SK-N-SH treated with all-trans-retinoic acid at 6 μM for 48 hours (cell line): ENCODE data around the gene TTC33.

Source experiments
- ATAC-seq: fragments of 200-7000 bp; cut with Tn5 transposase; 3 replicates; pipeline ENCODE4 v1.9.1; 2020; ENCODE audit warnings: mild to moderate bottlenecking, moderate library complexity
- ARNTL ChIP-seq: fragments of 450-650 bp; formaldehyde crosslinking; IDR thresholded peaks from 2 replicates; pipeline ENCODE4 v1.5.0; 2020; ENCODE audit warnings: low read depth, mild to moderate bottlenecking, moderate library complexity, borderline replicate concordance
- CREB5 ChIP-seq: fragments of 250-450 bp; sonication (Bioruptor Pico); IDR thresholded peaks from 2 replicates; pipeline ENCODE4 v1.5.1; 2020; ENCODE audit warnings: low read depth, mild to moderate bottlenecking, moderate library complexity
- CSDC2 ChIP-seq: fragments of 250-450 bp; sonication (Bioruptor Pico); IDR thresholded peaks from 2 replicates; pipeline ENCODE4 v1.5.0; 2020; ENCODE audit warnings: mild to moderate bottlenecking, moderate library complexity
- ESRRG ChIP-seq: fragments of 250-450 bp; sonication (Bioruptor Pico); IDR thresholded peaks from 2 replicates; pipeline ENCODE4 v1.6.1; 2021; ENCODE audit warnings: mild to moderate bottlenecking
- ISL1 ChIP-seq: fragments of 250-450 bp; sonication (Bioruptor Pico); IDR thresholded peaks from 2 replicates; pipeline ENCODE4 v2.1.2; 2022; ENCODE audit warnings: mild to moderate bottlenecking, moderate library complexity
- OSR1 ChIP-seq: fragments of 250-450 bp; sonication (Bioruptor Pico); IDR thresholded peaks from 2 replicates; pipeline ENCODE4 v1.8.0; 2022; ENCODE audit warnings: moderate library complexity, mild to moderate bottlenecking, inconsistent platforms
- PATZ1 ChIP-seq: fragments of 250-450 bp; sonication (Bioruptor Pico); IDR thresholded peaks from 2 replicates; pipeline ENCODE4 v1.8.0; 2020; ENCODE audit warnings: mild to moderate bottlenecking, moderate library complexity, borderline replicate concordance
- POU6F1 ChIP-seq: fragments of 250-450 bp; sonication (Bioruptor Pico); IDR thresholded peaks from 2 replicates; pipeline ENCODE4 v1.8.0; 2021; ENCODE audit warnings: low read depth, mild to moderate bottlenecking, moderate library complexity, borderline replicate concordance
- PPARA ChIP-seq: fragments of 250-450 bp; sonication (Bioruptor Pico); IDR thresholded peaks from 2 replicates; pipeline ENCODE4 v1.5.0; 2020; ENCODE audit warnings: mild to moderate bottlenecking, borderline replicate concordance
- RARB ChIP-seq: fragments of 250-450 bp; sonication (Bioruptor Pico); IDR thresholded peaks from 2 replicates; pipeline ENCODE4 v1.8.0; 2021; ENCODE audit warnings: mild to moderate bottlenecking, moderate library complexity
- SNAI2 ChIP-seq: fragments of 250-450 bp; sonication (Bioruptor Pico); IDR thresholded peaks from 2 replicates; pipeline ENCODE4 v1.5.0; 2020; ENCODE audit warnings: mild to moderate bottlenecking, moderate library complexity
- TSHZ2 ChIP-seq: fragments of 250-450 bp; sonication (Bioruptor Pico); IDR thresholded peaks from 2 replicates; pipeline ENCODE4 v1.5.0; 2020; ENCODE audit warnings: mild to moderate bottlenecking, moderate library complexity
- ZC3H10 ChIP-seq: fragments of 250-450 bp; sonication (Bioruptor Pico); IDR thresholded peaks from 2 replicates; pipeline ENCODE4 v1.5.1; 2021; ENCODE audit warnings: mild to moderate bottlenecking, moderate library complexity
- ZNF565 ChIP-seq: fragments of 450-650 bp; formaldehyde crosslinking; conservative IDR thresholded peaks from 2 replicates; pipeline ENCODE4 v1.5.0; 2020; ENCODE audit warnings: low read depth, mild to moderate bottlenecking, moderate library complexity
- ZNF70 ChIP-seq: fragments of 450-650 bp; formaldehyde crosslinking; IDR thresholded peaks from 2 replicates; pipeline ENCODE4 v1.5.0; 2020; ENCODE audit warnings: mild to moderate bottlenecking, moderate library complexity
- ZNF8 ChIP-seq: fragments of 450-650 bp; formaldehyde crosslinking; IDR thresholded peaks from 2 replicates; pipeline ENCODE4 v1.5.0; 2020; ENCODE audit warnings: mild to moderate bottlenecking, moderate library complexity
- TF ChIP-seq, protein P1 (sequence below): fragments of 250-450 bp; sonication (Bioruptor Pico); IDR thresholded peaks from 2 replicates; pipeline ENCODE4 v1.5.1; 2021; ENCODE audit warnings: mild to moderate bottlenecking, moderate library complexity

Gene TTC33

GRCh38 chr5:40554813-40555212, 200.9 kb downstream of the TTC33 start:
- ATAC-seq, result no peak
- TF ChIP-seq POU6F1 (CRISPR knock-in tag) (no peak), ZNF70 (CRISPR knock-in tag) (no peak), ESRRG (CRISPR knock-in tag) (no peak), ARNTL (CRISPR knock-in tag) (no peak)
- TF ChIP-seq, protein P1, sequence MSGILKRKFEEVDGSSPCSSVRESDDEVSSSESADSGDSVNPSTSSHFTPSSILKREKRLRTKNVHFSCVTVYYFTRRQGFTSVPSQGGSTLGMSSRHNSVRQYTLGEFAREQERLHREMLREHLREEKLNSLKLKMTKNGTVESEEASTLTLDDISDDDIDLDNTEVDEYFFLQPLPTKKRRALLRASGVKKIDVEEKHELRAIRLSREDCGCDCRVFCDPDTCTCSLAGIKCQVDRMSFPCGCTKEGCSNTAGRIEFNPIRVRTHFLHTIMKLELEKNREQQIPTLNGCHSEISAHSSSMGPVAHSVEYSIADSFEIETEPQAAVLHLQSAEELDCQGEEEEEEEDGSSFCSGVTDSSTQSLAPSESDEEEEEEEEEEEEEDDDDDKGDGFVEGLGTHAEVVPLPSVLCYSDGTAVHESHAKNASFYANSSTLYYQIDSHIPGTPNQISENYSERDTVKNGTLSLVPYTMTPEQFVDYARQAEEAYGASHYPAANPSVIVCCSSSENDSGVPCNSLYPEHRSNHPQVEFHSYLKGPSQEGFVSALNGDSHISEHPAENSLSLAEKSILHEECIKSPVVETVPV (CRISPR knock-in tag), result no peak

DNA sequence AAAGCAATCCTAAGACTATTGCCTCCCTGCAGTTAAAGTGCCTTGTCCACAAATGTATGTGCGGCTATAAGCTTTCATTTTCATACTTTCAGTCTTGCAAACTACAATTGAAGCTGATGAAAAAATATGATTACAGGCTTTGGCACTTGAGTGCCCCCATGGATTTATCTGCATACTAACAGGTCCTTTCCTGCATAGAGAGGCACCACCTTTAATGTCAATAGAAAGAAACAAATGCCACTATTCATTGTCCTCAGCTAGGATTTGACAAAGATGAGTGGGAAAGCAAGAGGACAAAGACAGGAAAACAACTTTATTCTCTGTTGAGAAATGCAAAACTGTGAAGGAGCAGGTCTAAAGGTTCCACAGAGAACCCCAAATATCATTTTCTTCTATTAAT, 201.7 kb downstream of the TTC33 start:
- no peak for ATAC-seq
- TF ChIP-seq ESRRG (CRISPR knock-in tag) (no peak), PATZ1 (CRISPR knock-in tag) (no peak)

DNA sequence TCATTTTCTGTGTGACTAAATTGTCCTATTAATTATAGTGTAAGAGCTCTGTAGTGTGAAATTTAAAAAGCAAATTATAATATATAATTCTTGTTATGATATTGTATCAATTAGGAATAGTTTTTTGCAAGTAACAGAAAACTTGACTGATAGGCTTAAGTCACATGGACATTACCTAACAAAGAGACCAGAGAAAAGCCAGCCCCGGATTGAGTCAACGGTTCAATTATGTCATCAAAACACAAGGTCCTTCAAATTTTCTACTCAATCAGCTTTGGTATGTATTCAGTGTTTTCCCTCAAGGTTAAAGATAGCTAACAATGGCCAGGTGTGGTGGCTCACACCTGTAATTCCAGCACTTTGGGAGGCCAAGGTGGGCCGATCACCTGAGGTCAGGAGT, 202.8 kb downstream of the TTC33 start:
- TF ChIP-seq, protein P1 (CRISPR knock-in tag), result no peak
- TF ChIP-seq SNAI2 (CRISPR knock-in tag) (no peak), ESRRG (CRISPR knock-in tag) (no peak), CREB5 (CRISPR knock-in tag) (no peak), ISL1 (CRISPR knock-in tag) (no peak), ARNTL (CRISPR knock-in tag) (no peak), PPARA (CRISPR knock-in tag) (no peak), PATZ1 (CRISPR knock-in tag) (no peak), OSR1 (CRISPR knock-in tag) (no peak), ZNF565 (CRISPR knock-in tag) (no peak), TSHZ2 (CRISPR knock-in tag) (no peak), CSDC2 (CRISPR knock-in tag) (no peak), RARB (no peak), ZNF8 (CRISPR knock-in tag) (no peak), ZNF70 (CRISPR knock-in tag) (no peak), ZC3H10 (CRISPR knock-in tag) (no peak)
- TF ChIP-seq, all 23 proteins: peak for 0
- ATAC-seq, result no peak
